ENCODE results near the gene TGFBR2. TPM values are rescaled to one million over a fixed set of nuclear protein-coding genes. Genes with fewer than 3 reads are reported as not detected.

TGFBR2 gene
- total RNA-seq, 1 donor: 37.1 TPM

GRCh38 chr3:30700702-30701321, 94.4 kb downstream of the TGFBR2 start:
- no peak for DNase-seq (ENCODE audit: low read depth)
- TF ChIP-seq CTCF (IDR thresholded peaks at IDR 0.05; ENCODE audit: insufficient read depth, low read depth, low read length): no peak
- H3K4me3 ChIP-seq (ENCODE audit: low read depth, low read length): no peak overlapping the region

GRCh38 chr3:30702038-30702827, 95.8 kb downstream of the TGFBR2 start:
- no peak for DNase-seq (ENCODE audit: low read depth)
- H3K4me3 ChIP-seq (ENCODE audit: low read depth, low read length): no peak overlapping the region
- TF ChIP-seq CTCF (IDR thresholded peaks at IDR 0.05; ENCODE audit: insufficient read depth, low read depth, low read length): no peak

GRCh38 chr3:30702828-30703397, 96.5 kb downstream of the TGFBR2 start:
- no peak for DNase-seq (ENCODE audit: low read depth)
- TF ChIP-seq CTCF (IDR thresholded peaks at IDR 0.05; ENCODE audit: insufficient read depth, low read depth, low read length): no peak
- H3K4me3 ChIP-seq (ENCODE audit: low read depth, low read length): no peak overlapping the region

- no peak for TF ChIP-seq CTCF (IDR thresholded peaks at IDR 0.05; ENCODE audit: insufficient read depth, low read depth, low read length)
- H3K4me3 ChIP-seq (ENCODE audit: low read depth, low read length): no peak overlapping the region
- DNase-seq (ENCODE audit: low read depth): no peak
These were observed 98.8 kb downstream of the TGFBR2 start for GRCh38 chr3:30704931-30705890.

GRCh38 chr3:30707825-30708224, 101.4 kb downstream of the TGFBR2 start:
- H3K4me3 ChIP-seq (ENCODE audit: low read depth, low read length): no peak overlapping the region
- DNase-seq (ENCODE audit: low read depth): no peak
- no peak for TF ChIP-seq CTCF (IDR thresholded peaks at IDR 0.05; ENCODE audit: insufficient read depth, low read depth, low read length)

GRCh38 chr3:30708472-30708871, 102.1 kb downstream of the TGFBR2 start:
- no peak overlapping the region for H3K4me3 ChIP-seq (ENCODE audit: low read depth, low read length)
- TF ChIP-seq CTCF (IDR thresholded peaks at IDR 0.05; ENCODE audit: insufficient read depth, low read depth, low read length): no peak
- no peak for DNase-seq (ENCODE audit: low read depth)

Measured in fibroblast of villous mesenchyme (primary cell).